GM19239 (cell line): Measurements from ENCODE around the gene OR2D2.
"Not testable (repeated sequence)": the region's sequence is repeated elsewhere in the genome, so short reads cannot be mapped to it uniquely, and the experiment has no call there.

Experiments used
- DNase-seq: peaks from one replicate; pipeline ENCODE4 v3.0.0; 2011; ENCODE audit warnings: low spot score; ENCODE audit not compliant: insufficient read length
- FAIRE-seq: peaks from 2 replicates; lab custom pipeline; 2011; peaks lifted over from hg19 to GRCh38; lab: Jason Lieb, UNC

The OR2D2 gene, protein sequence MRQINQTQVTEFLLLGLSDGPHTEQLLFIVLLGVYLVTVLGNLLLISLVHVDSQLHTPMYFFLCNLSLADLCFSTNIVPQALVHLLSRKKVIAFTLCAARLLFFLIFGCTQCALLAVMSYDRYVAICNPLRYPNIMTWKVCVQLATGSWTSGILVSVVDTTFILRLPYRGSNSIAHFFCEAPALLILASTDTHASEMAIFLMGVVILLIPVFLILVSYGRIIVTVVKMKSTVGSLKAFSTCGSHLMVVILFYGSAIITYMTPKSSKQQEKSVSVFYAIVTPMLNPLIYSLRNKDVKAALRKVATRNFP

DNA sequence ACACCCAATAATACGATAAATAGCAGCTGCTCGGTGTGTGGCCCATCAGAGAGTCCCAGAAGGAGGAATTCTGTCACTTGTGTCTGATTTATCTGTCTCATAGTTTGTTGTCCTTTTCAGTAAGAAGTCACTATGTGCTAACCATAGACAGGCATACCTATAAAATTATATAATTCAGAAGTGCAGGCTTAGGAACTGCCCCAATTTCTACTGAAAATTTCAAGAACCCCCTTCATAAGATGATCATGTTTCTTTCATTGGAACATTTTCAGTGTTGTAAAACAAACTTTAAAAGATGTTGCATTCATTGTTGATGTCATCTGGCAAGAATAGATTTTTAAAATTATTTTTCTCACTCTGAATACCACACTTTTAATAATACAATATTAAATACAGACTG lies at the start of gene OR2D2:
Gene OR2D2 (minus strand): TSS at position 101 of the 400 bp plus-strand sequence. CDS start 0 bp downstream, at position 101.
- DNase-seq (no peak), FAIRE-seq (no peak)

- FAIRE-seq, result no peak
- DNase-seq, result no peak
These were observed 49.7 kb upstream of the OR2D2 start for GRCh38 chr11:6941970-6942369.

GRCh38 chr11:6932145-6932544 lies 39.8 kb upstream of the OR2D2 start:
- peak; percentile 45 for FAIRE-seq
- no peak for DNase-seq

- FAIRE-seq (no peak), DNase-seq (no peak)
These were observed 38.9 kb upstream of the OR2D2 start for GRCh38 chr11:6931146-6931713.

GRCh38 chr11:6928916-6929315 lies 36.6 kb upstream of the OR2D2 start:
- FAIRE-seq (no peak), DNase-seq (no peak)

- FAIRE-seq, result peak; percentile 95
- DNase-seq, result peak; percentile 16
These were observed 34.8 kb upstream of the OR2D2 start for GRCh38 chr11:6927030-6927617.

- DNase-seq, result peak; percentile 17
- no peak for FAIRE-seq
These were observed 34.1 kb upstream of the OR2D2 start, which contains the start of gene ZNF215 for GRCh38 chr11:6926208-6927029. Gene ZNF215, plus strand, starts transcription at chr11:6926426. Its CDS starts 5,847 bp downstream, at chr11:6932273.

DNA sequence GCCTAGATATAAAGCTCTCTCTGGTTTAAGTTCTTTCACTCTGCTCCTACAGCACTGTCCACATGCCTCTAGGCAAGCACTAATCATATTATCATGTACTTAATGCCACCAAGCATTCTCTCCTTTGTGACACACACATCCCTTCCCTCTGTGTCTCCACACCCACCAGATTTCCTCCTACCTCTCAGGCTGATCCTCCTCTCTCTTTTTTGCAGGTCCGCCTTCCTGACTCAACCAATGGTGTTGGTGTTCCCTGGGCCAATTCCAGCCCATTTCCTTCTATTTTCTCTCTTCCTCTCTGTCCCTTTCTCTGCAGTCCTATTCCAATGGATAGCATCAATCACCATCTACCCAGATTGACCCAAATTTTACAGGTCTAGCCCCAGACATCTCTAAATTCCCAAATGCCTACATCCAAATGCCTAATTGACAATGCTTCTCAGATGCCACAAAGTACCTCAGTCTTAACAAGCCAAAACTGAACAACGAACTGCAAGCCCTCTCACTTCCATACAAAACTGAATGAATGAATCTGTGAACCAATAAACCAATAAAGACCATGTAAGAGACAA lies 33.4 kb upstream of the OR2D2 start:
- no peak for FAIRE-seq
- no peak for DNase-seq

- FAIRE-seq (no peak), DNase-seq (no peak)
These were observed 32.8 kb upstream of the OR2D2 start for GRCh38 chr11:6925007-6925577.

DNA sequence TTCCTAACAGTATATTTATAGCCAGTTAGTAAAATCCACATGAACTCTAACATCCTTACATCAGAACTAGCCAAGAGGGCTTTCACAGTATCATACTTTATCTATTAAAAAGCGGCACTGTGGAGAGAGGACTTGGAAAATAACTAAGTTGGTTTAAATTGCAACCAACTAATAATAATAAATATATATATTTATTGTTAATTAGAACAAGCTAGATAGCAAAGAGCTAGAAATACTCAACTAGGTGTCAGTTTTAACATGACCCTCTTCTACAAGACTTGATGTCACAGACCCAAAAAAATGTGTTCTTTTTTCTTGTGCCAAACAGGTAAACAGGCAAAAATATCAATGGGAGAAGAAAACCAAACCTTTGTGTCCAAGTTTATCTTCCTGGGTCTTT lies 28.4 kb upstream of the OR2D2 start, which contains the start of gene OR2D3:
Gene OR2D3 (plus strand): TSS at position 301 of the 400 bp plus-strand sequence. CDS start 0 bp downstream, at position 301.
- FAIRE-seq (no peak), DNase-seq (no peak)

DNA sequence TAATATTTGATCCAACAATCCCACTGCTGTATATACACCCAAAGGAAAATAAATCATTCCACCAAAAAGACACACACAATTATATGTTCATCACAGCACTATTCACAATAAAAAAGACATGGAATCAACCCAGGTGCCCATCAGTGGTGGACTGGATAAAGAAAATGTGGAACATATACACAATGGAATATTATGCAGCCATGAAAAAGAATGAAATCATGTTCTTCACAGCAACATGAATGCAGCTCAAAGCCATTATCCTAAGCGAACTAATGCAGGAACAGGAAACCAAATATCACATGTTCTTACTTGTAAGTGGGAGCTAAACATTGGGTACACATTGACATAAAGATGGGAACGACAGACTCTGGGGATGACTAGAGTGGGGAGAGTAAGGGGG lies 27.4 kb upstream of the OR2D2 start:
- DNase-seq (no peak), FAIRE-seq (no peak)

GRCh38 chr11:6911948-6912347 lies 19.6 kb upstream of the OR2D2 start:
- DNase-seq (no peak), FAIRE-seq (no peak)

- FAIRE-seq (no peak), DNase-seq (no peak)
These were observed 19.1 kb upstream of the OR2D2 start for GRCh38 chr11:6911378-6911777.

DNA sequence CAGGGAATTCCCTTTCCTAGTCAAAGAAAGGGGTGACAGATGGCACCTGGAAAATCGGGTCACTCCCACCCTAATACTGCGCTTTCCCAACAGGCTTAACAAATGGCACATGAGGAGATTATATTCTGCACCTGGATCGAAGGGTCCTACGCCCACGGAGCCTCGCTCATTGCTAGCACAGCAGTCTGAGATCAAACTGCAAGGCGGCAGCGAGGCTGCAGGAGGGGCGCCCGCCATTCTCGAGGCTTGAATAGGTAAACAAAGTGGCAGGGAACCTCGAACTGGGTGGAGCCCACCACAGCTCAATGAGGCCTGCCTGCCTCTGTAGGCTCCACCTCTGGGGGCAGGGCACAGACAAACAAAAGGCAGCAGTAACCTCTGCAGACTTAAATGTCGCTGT lies 12.5 kb upstream of the OR2D2 start:
- FAIRE-seq, DNase-seq: not testable (repeated sequence)

- FAIRE-seq, result no peak
- no peak for DNase-seq
These were observed 8.2 kb upstream of the OR2D2 start for GRCh38 chr11:6900327-6900999.

GRCh38 chr11:6898911-6899310 lies 6.6 kb upstream of the OR2D2 start:
- DNase-seq (no peak), FAIRE-seq (no peak)

DNA sequence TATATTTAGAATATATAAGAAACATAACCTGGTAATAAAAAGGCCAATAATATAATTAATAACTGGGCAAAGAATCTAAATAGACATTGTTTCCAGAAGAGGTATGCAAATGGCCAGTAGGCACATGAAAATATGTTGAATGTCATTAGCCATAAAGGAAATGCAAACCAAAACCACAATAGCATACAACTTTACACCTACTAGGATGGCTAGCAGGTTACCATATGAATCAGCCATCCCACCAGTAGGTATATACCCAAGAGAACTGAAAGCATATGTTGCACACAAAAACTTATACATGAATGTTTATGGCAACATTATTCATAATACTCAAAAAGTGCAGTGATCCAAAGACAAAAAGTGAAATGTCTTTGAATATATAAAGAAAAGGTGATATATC lies 2.7 kb upstream of the OR2D2 start:
- FAIRE-seq (no peak), DNase-seq (no peak)

- DNase-seq, result no peak
- FAIRE-seq, result no peak
These were observed 1.8 kb upstream of the OR2D2 start for GRCh38 chr11:6894097-6894496.

- no peak for FAIRE-seq
- DNase-seq, result no peak
These were observed 2.5 kb downstream of the OR2D2 start for GRCh38 chr11:6889835-6890234.
